ENCODE results near the gene RNF2. TPM values are rescaled to one million over a fixed set of nuclear protein-coding genes. Genes with fewer than 3 reads are reported as not detected.
"Not testable (repeated sequence)": the region's sequence is repeated elsewhere in the genome, so short reads cannot be mapped to it uniquely, and the experiment has no call there.

RNF2 gene
- 10 to 100 TPM; 21.3 to 23.7 TPM for total RNA-seq

DNA sequence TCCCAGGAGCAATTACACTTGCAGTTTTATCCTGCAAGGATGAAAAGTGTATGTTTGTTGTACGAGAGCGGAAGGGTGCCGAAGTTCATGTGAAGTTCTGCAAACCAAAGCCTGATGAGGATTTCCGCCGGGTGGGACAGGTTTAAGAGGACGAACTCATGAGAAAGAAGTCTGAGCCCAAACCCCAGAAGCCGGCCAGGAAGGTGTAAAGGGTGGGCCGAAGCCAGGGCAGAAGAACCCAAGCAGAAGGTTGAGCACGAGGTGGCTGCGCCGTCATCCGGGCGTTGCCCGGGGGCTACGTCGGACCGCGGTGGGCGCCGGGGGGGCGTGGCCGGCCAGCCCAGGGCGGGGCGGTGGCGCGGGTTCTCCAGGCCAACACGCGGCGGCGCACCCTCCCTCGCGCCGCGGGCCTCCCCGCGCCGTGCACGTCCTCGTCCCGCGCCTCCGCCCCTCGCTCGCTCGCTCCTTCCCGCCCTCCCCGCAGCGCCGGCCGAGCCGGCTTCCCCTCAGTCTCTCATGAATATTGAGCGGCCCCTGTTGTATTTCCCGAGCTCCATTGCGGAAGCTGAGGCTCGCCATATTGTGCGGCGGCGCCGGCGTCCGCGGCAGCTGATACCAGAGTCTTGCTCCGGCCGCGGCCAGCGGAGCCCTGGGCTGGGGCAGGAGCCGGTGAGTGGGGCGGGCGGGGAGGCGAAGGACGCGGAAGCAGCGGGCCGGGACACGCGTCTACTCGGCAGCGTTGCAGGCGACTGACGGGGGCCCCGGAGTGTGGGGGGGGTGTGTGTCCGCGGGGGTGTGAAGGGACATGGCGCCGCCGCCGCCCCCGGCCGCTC, at the start of gene RNF2:
Gene RNF2 (plus strand): TSS at position 578 of the 833 bp plus-strand sequence. CDS start 41,996 bp downstream, outside the sequence.
- POLR2A ChIA-PET, result interaction anchor here (0.6 to 2.3 kb wide), 12 partner anchors 12 to 1392 kb away, joined by 3 to 22 read pairs (median 3); partner anchors contain the start of genes APOBEC4, NIBAN1, SWT1 and TRMT1L
- H3K4me3 Mint-ChIP-seq, result peak within 1 kb of the TSS; percentile 89
- H3K36me3 Mint-ChIP-seq, result no peaks in the 10 kb centered on the region
- no peaks in the 10 kb centered on the region for H3K27me3 Mint-ChIP-seq
- peak; percentile 88 for DNase-seq
- H3K4me1 Mint-ChIP-seq, result peaks cover 25% of the 10 kb centered on the region
- peak; percentile 89 for ATAC-seq (ENCODE audit: low read depth)
- peak within 1 kb of the TSS; percentile 89 for H3K27ac Mint-ChIP-seq
- no peaks in the 10 kb centered on the region for H3K9me3 Mint-ChIP-seq

DNA sequence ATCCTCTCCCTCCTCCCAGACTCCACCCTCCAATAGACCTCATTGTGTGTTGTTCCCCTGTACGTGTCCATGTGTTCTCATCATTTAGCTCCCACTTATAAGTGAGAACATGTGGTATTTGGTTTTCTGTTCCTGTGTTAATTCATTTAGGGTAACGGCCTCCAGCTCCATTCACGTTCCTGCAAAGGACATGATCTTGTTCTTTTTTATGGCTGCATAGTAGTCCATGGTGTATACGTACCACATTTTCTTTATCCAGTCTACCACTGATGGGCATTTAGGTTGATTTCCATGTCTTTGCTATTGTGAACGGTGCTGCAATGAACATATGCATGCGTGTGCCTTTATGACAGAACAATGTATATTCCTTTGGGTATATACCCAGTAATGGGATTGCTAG, 45.4 kb upstream of the RNF2 start:
- DNase-seq; H3K36me3 Mint-ChIP-seq; H3K4me1 Mint-ChIP-seq; H3K27me3 Mint-ChIP-seq; ATAC-seq (ENCODE audit: low read depth); H3K27ac Mint-ChIP-seq; POLR2A ChIA-PET; H3K9me3 Mint-ChIP-seq; H3K4me3 Mint-ChIP-seq: not testable (repeated sequence)

DNA sequence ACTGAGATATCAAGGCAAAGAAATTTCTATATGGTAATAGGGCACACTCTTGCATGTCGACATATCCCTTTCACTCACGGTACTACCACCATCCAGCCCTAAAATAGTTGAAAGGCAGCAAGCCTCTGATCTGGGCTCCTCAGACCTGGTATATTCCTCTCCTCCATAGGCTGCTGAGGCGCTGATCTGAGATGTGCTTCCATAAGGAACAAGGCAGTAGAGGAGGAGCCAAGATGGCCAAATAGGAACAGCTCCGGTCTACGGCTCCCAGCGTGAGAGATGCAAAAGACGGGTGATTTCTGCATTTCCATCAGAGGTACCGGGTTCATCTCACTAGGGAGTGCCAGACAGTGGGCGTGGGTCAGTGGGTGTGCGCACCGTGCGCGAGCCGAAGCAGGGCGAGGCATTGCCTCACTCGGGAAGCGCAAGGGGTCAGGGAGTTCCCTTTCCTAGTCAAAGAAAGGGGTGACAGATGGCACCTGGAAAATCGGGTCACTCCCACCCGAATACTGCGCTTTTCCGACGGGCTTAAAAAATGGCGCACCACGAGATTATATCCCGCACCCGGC, 44.0 kb upstream of the RNF2 start:
- H3K4me1 Mint-ChIP-seq; H3K4me3 Mint-ChIP-seq; H3K9me3 Mint-ChIP-seq; ATAC-seq (ENCODE audit: low read depth); POLR2A ChIA-PET; H3K36me3 Mint-ChIP-seq; H3K27me3 Mint-ChIP-seq; DNase-seq; H3K27ac Mint-ChIP-seq: not testable (repeated sequence)

- Mint-ChIP-seq H3K36me3 (no peaks in the 10 kb centered on the region), H3K27ac (no peak overlapping the region), H3K4me1 (no peaks in the 10 kb centered on the region), H3K4me3 (no peak overlapping the region), H3K27me3 (peaks cover 11% of the 10 kb centered on the region), H3K9me3 (peaks cover 3% of the 10 kb centered on the region)
- POLR2A ChIA-PET, result no interaction called here
- no peak for DNase-seq
- ATAC-seq (ENCODE audit: low read depth), result no peak
Measured at GRCh38 chr1:185008838-185009237, 36.5 kb upstream of the RNF2 start.

- DNase-seq (no peak), ATAC-seq (ENCODE audit: low read depth) (no peak)
- Mint-ChIP-seq H3K27ac (no peak overlapping the region), H3K9me3 (peaks cover 3% of the 10 kb centered on the region), H3K4me3 (no peak overlapping the region), H3K27me3 (peaks cover 11% of the 10 kb centered on the region), H3K36me3 (no peaks in the 10 kb centered on the region), H3K4me1 (no peaks in the 10 kb centered on the region)
- POLR2A ChIA-PET, result no interaction called here
Measured at GRCh38 chr1:185010361-185010760, 35.0 kb upstream of the RNF2 start.

DNA sequence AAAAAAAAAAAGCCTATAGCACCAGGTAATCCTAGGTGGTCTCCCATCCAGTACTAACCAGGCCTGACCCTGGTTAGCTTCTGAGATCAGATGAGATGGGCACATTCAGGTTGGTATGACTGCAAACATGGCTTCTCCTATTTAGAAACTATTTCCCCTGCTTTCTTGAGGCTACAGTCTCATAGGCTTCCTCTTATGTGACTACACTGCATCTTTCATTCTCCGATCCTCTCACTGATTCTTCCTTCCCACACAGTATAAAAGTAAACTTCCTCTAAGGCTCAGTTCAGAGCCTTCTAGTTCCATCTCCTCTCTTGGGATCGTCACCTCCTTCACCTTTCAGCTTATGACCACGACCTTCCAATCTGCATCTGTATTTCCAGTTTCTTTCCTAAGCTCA, 30.4 kb upstream of the RNF2 start:
- no peak for ATAC-seq (ENCODE audit: low read depth)
- no peak overlapping the region for H3K27ac Mint-ChIP-seq
- H3K36me3 Mint-ChIP-seq, result no peaks in the 10 kb centered on the region
- H3K4me1 Mint-ChIP-seq, result no peaks in the 10 kb centered on the region
- POLR2A ChIA-PET, result no interaction called here
- H3K27me3 Mint-ChIP-seq, result peaks cover 17% of the 10 kb centered on the region
- H3K9me3 Mint-ChIP-seq, result peaks cover 3% of the 10 kb centered on the region
- H3K4me3 Mint-ChIP-seq, result no peak overlapping the region
- DNase-seq, result no peak

GRCh38 chr1:185015631-185016030, 29.7 kb upstream of the RNF2 start:
- H3K9me3 Mint-ChIP-seq, result no peaks in the 10 kb centered on the region
- POLR2A ChIA-PET, result no interaction called here
- H3K4me1 Mint-ChIP-seq, result no peaks in the 10 kb centered on the region
- H3K36me3 Mint-ChIP-seq, result no peaks in the 10 kb centered on the region
- H3K4me3 Mint-ChIP-seq, result no peak overlapping the region
- DNase-seq (no peak), ATAC-seq (ENCODE audit: low read depth) (no peak)
- H3K27me3 Mint-ChIP-seq, result peaks cover 17% of the 10 kb centered on the region
- H3K27ac Mint-ChIP-seq, result no peak overlapping the region

DNA sequence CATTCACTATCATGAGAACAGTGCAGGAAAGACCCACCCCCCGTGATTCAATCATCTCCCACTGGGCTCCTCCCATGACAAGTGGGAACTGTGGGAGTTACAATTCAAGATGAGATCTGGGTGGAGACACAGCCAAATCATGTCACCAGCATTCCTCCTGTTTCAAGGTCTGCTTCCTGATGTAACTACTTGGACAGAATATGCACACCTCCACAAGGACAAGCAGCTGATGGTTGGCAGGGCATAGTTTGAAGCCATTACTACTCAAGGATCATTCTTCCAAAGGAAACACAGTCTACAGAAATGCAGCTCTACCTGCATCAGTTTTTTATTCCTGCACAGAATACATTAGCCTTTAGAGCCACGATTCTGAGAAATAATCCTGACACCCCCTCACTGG, 28.5 kb upstream of the RNF2 start:
- Mint-ChIP-seq H3K27me3 (peaks cover 9% of the 10 kb centered on the region), H3K4me3 (no peak overlapping the region), H3K9me3 (no peaks in the 10 kb centered on the region), H3K4me1 (no peaks in the 10 kb centered on the region), H3K27ac (no peak overlapping the region), H3K36me3 (no peaks in the 10 kb centered on the region)
- no peak for DNase-seq
- ATAC-seq (ENCODE audit: low read depth), result no peak
- POLR2A ChIA-PET, result no interaction called here

DNA sequence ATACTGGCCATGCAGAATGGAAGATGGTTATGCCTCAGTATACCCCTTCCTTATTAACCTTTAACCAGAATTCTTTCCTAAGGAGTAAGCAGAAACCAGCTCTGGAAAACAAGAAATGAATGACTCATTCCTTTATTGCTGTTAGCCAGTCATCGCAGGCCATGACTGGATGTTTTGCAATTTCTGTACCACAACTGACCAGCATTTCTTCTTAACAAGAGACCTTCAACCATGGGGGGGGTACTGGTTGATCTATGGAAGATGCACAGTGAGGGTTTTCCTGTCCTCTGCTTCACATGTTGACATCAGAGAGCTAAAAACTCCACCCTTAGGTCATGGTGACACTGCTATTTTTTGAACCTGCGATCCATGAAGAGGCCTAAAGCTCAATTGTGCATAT, 28.0 kb upstream of the RNF2 start:
- peaks cover 8% of the 10 kb centered on the region for H3K27me3 Mint-ChIP-seq
- no peak overlapping the region for H3K27ac Mint-ChIP-seq
- no peak for ATAC-seq (ENCODE audit: low read depth)
- H3K9me3 Mint-ChIP-seq, result no peaks in the 10 kb centered on the region
- H3K4me1 Mint-ChIP-seq, result no peaks in the 10 kb centered on the region
- no peak overlapping the region for H3K4me3 Mint-ChIP-seq
- POLR2A ChIA-PET, result no interaction called here
- H3K36me3 Mint-ChIP-seq, result no peaks in the 10 kb centered on the region
- no peak for DNase-seq

GRCh38 chr1:185017966-185018365, 27.4 kb upstream of the RNF2 start:
- no peak overlapping the region for H3K4me3 Mint-ChIP-seq
- peaks cover 8% of the 10 kb centered on the region for H3K27me3 Mint-ChIP-seq
- no peaks in the 10 kb centered on the region for H3K4me1 Mint-ChIP-seq
- H3K36me3 Mint-ChIP-seq, result no peaks in the 10 kb centered on the region
- POLR2A ChIA-PET, result no interaction called here
- no peak overlapping the region for H3K27ac Mint-ChIP-seq
- H3K9me3 Mint-ChIP-seq, result no peaks in the 10 kb centered on the region
- ATAC-seq (ENCODE audit: low read depth) (no peak), DNase-seq (no peak)

DNA sequence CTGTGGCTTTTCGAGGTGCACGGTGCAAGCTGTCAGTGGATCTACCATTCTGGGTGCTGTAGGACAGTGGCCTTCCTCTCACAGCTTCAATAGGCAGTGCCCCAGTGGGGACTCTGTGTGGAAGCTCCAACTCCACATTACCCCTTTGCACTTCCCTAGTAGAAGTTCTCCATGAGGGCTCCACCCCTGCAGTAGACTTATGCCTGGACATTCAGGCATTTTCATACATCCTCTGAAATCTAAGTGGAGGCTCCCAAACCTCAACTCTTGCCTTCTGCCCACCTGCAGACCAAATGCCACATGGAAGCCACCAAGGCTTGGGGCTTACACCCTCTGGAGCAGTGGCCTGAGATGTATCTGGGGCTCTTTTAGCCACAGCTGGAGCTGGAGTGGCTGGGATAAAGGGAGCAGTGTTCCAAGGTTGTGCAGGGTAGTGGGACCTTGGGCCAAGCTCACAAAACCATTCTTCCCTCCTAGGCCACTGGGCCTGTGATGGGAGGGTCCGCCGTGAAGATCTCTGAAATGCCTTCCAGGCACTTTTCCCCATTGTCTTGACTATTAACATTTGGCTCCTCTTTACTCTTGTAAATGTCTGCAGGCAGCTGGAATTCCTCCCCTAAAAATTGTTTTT, 18.0 kb upstream of the RNF2 start:
- H3K4me3 Mint-ChIP-seq, result no peak overlapping the region
- DNase-seq (no peak), ATAC-seq (ENCODE audit: low read depth) (no peak)
- H3K9me3 Mint-ChIP-seq, result peaks cover 22% of the 10 kb centered on the region
- no peak overlapping the region for H3K27ac Mint-ChIP-seq
- H3K36me3 Mint-ChIP-seq, result peaks cover 6% of the 10 kb centered on the region
- H3K27me3 Mint-ChIP-seq, result peaks cover 2% of the 10 kb centered on the region
- POLR2A ChIA-PET, result no interaction called here
- H3K4me1 Mint-ChIP-seq, result no peaks in the 10 kb centered on the region

GRCh38 chr1:185033686-185034085, 11.7 kb upstream of the RNF2 start:
- ATAC-seq (ENCODE audit: low read depth) (no peak), DNase-seq (no peak)
- Mint-ChIP-seq H3K9me3 (peaks cover 4% of the 10 kb centered on the region), H3K27ac (no peak overlapping the region), H3K36me3 (no peaks in the 10 kb centered on the region), H3K27me3 (peaks cover 10% of the 10 kb centered on the region), H3K4me3 (no peak overlapping the region), H3K4me1 (no peaks in the 10 kb centered on the region)
- POLR2A ChIA-PET, result interaction anchor here (1.1 kb wide), 1 partner anchor 11 kb away, joined by 3 read pairs; no protein-coding TSS in a partner anchor

- no peak overlapping the region for H3K27ac Mint-ChIP-seq
- H3K4me1 Mint-ChIP-seq, result no peaks in the 10 kb centered on the region
- POLR2A ChIA-PET, result no interaction called here
- no peaks in the 10 kb centered on the region for H3K9me3 Mint-ChIP-seq
- peaks cover 13% of the 10 kb centered on the region for H3K27me3 Mint-ChIP-seq
- DNase-seq, result no peak
- H3K4me3 Mint-ChIP-seq, result no peak overlapping the region
- no peaks in the 10 kb centered on the region for H3K36me3 Mint-ChIP-seq
- no peak for ATAC-seq (ENCODE audit: low read depth)
Measured at GRCh38 chr1:185035258-185035657, 10.1 kb upstream of the RNF2 start.
